Measurements from ENCODE around the gene DMRT2. TPM values are rescaled to one million over a fixed set of nuclear protein-coding genes. Genes with fewer than 3 reads are reported as not detected.

DMRT2 gene
- total and polyA plus RNA-seq, 12 donors, result 0.03 to 0.30 (median 0.23) TPM; not detected in 5

GRCh38 chr9:1025131-1025530, 25.0 kb upstream of the DMRT2 start:
- peaks cover 0 to 66% (median 44%) of the 10 kb centered on the region in 7 donors for H3K27me3 ChIP-seq
- no peak for ATAC-seq
- H3K4me3 ChIP-seq, result no peak overlapping the region

GRCh38 chr9:1026219-1026618, 23.9 kb upstream of the DMRT2 start:
- ATAC-seq (no peak), DNase-seq (no peak)
- Histone ChIP-seq H3K27ac (no peak overlapping the region), H3K27me3 (peaks cover 0 to 72% (median 46%) of the 10 kb centered on the region in 7 donors), H3K4me1 (no peaks in the 10 kb centered on the region), H3K9me3 (peaks cover 0 to 20% (median 8%) of the 10 kb centered on the region in 11 donors), H3K36me3 (no peaks in the 10 kb centered on the region), H3K4me3 (no peak overlapping the region)
- TF ChIP-seq CTCF (IDR thresholded peaks at IDR 0.05), result no peak
- intact Hi-C loops (cut with DNase I), result no loop called here

More at GRCh38 chr9:1025131-1025530, 25.0 kb upstream of the DMRT2 start:
- H3K27ac ChIP-seq, result no peak overlapping the region
- H3K9me3 ChIP-seq, result peaks cover 0 to 20% (median 8%) of the 10 kb centered on the region in 11 donors
- H3K36me3 ChIP-seq, result no peaks in the 10 kb centered on the region
- DNase-seq, result no peak
- WGBS, 2 donors, result 42 to 64% methylated on average over 8 of the region's 8 CpGs
- intact Hi-C loops (cut with DNase I), result no loop called here
- H3K4me1 ChIP-seq, result no peaks in the 10 kb centered on the region
- TF ChIP-seq CTCF (IDR thresholded peaks at IDR 0.05), result no peak

GRCh38 chr9:1028501-1029190, 21.5 kb upstream of the DMRT2 start:
- intact Hi-C loops (cut with DNase I), result no loop called here
- WGBS, 2 donors, result 58 to 66% methylated on average over 8 of the region's 8 CpGs
- H3K36me3 ChIP-seq, result no peaks in the 10 kb centered on the region
- peaks cover 0 to 69% (median 49%) of the 10 kb centered on the region in 7 donors for H3K27me3 ChIP-seq
- no peak for TF ChIP-seq CTCF (IDR thresholded peaks at IDR 0.05)
- H3K9me3 ChIP-seq, result peaks cover 0 to under 1% (median 0%) of the 10 kb centered on the region in 11 donors
- DNase-seq (no peak), ATAC-seq (no peak)
- H3K4me1 ChIP-seq, result no peaks in the 10 kb centered on the region
- no peak overlapping the region for H3K27ac ChIP-seq
- H3K4me3 ChIP-seq, result no peak overlapping the region

DNA sequence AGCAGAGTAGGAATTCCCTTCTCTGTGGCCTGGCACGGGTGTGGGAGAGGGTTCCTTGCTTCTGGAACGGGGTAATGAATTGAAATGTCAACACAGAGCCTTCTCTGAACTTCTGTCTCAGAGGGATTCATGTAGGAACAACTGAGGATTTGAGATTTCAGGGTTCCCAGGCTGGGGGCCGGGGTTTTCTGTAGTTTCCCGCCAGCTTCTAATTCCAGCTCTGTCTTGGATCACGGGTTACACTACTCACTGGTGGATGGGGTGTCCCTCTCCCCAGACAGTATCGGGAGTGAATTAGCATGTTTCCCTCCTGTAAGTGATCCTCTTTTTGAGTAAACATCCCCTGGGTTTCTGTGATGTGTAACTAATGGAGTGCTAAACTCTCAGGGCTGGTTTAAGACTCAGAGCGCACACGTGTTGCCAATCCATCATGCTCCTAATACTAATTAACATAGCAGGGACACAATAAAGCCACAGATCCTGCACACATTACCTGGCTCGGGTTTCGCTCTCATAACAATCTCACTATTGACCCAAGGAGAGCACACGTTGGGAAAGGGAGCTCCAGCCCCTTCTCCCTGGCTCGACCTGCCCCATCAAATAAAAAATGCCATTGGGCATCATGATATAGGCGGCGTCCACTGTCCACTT, 18.1 kb upstream of the DMRT2 start:
- Histone ChIP-seq H3K9me3 (no peaks in the 10 kb centered on the region), H3K36me3 (no peaks in the 10 kb centered on the region), H3K27ac (no peak overlapping the region), H3K27me3 (peaks cover 0 to 75% (median 60%) of the 10 kb centered on the region in 7 donors), H3K4me1 (no peaks in the 10 kb centered on the region), H3K4me3 (no peak overlapping the region)
- WGBS, 2 donors, result 68 to 72% methylated on average over 14 of the region's 14 CpGs
- no peak for TF ChIP-seq CTCF (IDR thresholded peaks at IDR 0.05)
- intact Hi-C loops (cut with DNase I), result no loop called here
- DNase-seq (no peak), ATAC-seq (no peak)
